NCI-H82 treated with DMSO at 0.1 percent for 48 hours (cell line): Measurements from ENCODE around the gene DIRAS1.

ENCODE experiments used
- DNase-seq: peaks from one replicate; lab custom pipeline; 2025; ENCODE audit not compliant: unreplicated experiment; lab: John Stamatoyannopoulos, UW

The DIRAS1 gene

GRCh38 chr19:2720777-2721569, at the start of gene DIRAS1:
TSS of gene DIRAS1 (minus strand) at chr19:2721372. CDS start at chr19:2717806, 3,566 bp downstream.
- no peak for DNase-seq

DNA sequence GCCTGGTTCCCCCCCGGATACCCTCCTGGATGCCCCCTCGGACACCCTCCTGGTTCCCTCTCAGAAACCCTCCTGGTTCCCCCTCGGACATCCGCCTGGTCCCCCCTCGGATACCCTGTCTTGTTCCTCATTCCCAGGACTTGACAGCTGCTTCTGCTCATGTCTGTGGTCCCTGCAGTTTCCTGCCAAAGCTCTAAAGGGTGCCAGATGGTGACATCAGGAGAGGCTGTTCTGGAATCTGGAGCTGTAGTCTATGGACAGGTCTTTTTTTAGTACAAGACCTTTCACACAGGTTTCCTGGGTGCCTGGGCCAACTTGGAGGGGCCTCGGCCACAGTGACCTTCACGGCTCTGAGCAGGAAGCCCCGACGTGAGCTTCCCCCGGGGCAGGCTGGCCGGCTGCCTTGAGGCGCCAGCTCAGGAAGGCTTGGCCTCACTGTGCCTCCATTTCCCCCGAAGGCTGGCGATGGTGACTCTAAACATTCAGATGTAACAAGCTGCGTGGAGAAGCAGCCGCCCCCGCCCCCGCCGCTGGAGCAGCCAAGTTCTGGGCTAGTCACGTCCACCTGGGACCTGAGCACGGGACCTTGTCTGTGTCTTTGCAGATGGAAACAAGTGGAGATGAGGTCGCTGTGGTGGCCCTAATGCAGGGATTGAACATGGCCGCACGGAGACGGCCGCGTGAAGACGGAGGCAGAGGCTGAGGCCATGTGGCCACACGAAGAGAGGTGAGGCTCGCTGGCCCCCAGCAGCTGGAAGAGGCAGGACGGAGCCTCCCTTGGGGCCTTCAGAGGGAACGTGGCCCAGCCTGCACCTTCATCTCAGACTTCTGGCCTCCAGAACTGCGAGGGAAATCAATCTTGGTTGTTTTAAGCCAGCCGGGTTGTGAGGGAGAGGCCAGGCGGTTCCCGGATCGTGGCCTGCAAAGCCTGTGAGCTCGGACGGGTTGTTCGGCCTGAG, 49.2 kb upstream of the DIRAS1 start:
- no peak for DNase-seq

GRCh38 chr19:2769218-2769617, 48.0 kb upstream of the DIRAS1 start:
- no peak for DNase-seq

GRCh38 chr19:2768365-2769132, 47.4 kb upstream of the DIRAS1 start:
- no peak for DNase-seq

GRCh38 chr19:2767688-2768087, 46.5 kb upstream of the DIRAS1 start:
- no peak for DNase-seq

DNA sequence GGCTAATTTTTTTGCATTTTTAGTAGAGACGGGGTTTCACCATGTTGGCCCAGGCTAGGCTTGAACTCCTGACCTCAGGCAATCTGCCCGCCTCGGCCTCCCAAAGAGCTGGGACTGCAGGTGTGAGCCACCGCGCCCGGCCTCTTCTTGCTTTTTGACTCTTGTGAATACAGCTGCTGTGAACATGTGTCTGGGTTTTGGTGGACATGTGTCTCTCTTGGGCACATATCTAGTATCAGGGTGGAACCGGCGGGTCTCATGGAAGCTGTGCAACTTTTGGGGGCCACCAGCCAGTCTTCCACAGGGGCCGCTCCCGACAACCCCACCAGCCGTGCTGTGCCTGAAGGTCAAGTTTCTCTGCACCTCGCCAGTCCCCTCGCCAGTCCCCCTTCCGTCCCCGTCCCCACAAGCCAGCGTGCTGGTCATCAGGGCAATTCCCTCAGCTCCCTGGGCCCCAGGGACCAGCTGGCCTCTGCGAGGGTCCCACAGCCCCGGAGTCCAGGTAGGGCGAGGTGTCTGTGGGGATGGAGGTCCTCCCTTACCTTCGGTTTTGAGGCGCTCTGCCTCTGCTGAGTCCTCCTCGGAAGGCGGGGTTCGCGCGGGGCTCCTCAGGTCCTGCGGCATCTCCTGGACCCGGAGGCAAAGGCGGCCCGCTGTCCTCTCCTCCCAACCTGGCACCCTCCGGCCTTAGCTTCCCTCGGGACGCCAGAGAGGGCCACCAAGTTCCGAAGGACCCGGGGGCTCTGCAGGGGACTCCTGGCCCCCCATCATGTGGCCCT, 45.6 kb upstream of the DIRAS1 start:
- no peak for DNase-seq

DNA sequence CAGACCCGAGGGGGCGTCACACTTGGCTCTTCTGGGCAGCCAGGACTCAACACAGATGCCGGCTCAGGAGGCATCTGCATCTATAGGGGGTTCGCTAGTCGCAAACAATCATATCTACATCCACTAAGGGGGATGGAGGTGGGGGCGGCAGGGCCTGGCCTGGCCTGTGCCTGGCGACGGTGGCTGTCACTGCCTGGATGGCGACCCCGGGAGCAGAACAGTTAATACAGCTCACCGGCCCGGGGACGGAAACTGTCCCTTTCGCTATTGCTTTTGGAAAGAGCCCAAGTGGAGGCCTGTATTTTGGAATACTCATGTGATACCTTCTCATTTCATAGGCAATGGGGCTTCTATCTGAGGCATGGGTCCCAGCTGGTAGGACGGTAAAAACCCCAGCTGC, 44.2 kb upstream of the DIRAS1 start:
- no peak for DNase-seq

DNA sequence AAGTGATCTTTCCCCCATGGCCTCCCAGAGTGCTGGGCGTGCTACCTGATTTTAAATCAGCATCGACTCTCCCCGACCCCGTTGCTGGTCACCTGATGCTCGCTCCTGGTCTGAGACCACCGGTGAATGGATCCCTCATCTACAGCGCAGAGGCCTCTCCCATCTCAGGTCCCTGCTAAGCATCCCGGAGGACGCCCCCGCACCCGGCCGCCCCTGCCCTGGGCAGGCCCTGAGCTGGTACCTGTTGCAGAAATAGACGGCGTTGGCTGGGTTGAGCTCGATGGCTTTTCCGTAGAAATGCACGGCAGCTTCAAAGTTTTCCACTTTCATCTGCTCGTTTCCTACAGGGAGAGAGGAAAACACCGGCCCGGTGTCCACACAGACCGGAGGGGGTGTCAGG, 43.8 kb upstream of the DIRAS1 start:
- no peak for DNase-seq

GRCh38 chr19:2763687-2764086, 42.5 kb upstream of the DIRAS1 start:
- DNase-seq, result no peak

- DNase-seq, result no peak
Observed at GRCh38 chr19:2762783-2763496, 41.8 kb upstream of the DIRAS1 start.

DNA sequence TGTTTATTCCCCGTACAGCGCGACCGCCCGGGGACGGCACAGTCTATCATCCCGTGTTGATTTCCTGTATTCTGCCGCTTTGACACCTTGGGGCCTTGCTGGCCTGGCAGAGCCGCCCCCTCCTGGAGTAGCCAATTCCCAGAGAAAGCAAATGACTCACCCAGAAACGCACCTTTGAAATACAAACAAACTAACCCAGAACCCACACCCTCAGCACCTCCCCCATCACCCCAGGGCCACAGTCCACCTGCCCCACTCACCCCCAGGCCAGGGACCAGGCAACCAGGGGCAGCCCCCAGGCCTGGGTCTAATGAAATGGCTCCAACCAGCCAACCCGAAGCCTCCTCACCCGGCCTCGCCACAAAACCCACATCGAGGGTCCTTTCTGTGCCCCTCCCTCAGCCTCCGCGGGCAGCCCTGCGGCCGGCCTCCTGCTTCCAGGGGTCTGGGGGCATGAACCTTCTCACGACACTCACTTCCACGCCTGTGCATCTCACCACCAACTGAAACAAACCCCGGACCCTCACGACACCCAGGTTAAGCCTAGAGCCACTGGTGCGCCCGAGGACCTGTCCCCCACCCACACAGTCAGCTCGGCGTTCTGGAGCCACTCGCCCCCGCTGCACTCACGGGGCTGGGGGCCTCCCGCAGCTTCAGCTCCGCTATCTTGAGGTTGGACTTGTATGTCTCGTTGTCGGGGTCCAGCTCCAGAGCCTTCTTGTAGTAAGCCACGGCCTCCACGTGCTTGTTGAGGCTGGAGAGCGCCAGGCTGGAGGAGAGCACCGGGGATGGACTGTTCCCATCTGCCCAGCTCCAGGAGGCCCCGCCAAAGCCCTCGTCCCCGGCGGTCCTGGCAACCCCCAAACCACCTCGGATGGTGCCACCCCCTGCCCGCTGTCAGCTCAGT, 41.0 kb upstream of the DIRAS1 start:
- DNase-seq, result no peak

- DNase-seq, result no peak
Observed at GRCh38 chr19:2761309-2761677, 40.1 kb upstream of the DIRAS1 start.

- no peak for DNase-seq
Observed at GRCh38 chr19:2759965-2760364, 38.8 kb upstream of the DIRAS1 start.

DNA sequence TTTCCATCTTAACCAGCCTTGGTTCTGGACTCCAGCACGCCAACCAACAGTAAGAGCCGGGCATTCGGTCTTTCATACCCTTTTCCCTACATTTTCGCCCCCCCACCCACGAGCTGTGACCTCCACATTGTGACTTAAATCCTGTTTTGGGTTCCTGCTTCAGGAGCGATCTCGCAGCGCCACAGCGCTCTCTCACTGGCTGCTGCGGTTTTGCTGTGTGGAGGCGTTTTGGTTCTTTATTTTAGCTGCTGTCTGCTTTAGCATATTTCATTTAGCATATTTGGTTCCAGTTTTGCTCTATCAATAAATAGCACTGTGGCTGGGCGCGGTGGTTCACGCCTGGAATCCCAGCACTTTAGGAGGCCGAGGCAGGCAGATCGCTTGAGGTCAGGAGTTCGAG, 38.2 kb upstream of the DIRAS1 start:
- DNase-seq, result no peak

DNA sequence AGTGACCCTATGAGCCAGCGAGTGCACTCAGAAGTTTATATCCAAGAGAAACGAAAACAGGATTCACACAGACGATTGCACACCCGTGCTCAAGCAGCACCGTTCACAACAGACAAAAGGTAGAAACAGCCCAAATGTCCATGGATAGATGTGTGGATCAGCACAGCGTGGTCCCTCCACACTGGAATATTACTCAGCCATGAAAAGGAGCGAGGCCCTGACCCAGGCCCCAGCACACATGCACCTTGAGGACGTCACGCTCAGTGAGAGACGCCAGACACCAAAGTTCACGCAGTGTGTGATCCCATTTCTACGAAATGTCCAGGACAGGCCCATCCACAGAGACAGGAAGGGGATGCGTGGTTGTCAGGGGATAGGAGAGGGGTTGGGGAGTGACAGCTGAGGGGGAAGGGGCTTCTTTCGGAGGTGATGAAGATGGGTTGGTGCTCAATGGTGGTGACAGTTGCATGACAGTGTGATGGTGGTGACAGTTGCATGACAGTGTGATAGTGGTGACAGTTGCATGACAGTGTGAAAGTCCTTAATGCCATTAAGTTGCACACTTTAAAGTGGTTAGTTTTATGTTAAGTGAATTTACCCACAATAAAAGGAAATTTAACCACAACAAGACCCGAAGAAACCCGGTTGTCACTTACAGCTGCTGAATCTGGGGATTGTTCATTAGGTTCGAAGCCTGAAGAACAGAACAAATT, 37.6 kb upstream of the DIRAS1 start:
- DNase-seq, result no peak

GRCh38 chr19:2756921-2757881, 36.0 kb upstream of the DIRAS1 start:
- no peak for DNase-seq

GRCh38 chr19:2756477-2756876, 35.3 kb upstream of the DIRAS1 start:
- DNase-seq, result no peak
